GM12878 (cell line): Measurements from ENCODE around the gene MAD2L2.

Source experiments
- CEBPB ChIP-seq, 2 experiments: fragments of 150-350 bp in 1 of 2; IDR thresholded peaks; 2 replicates each; pipeline ENCODE4 v1.6.1; 2012 to 2014; ENCODE audit warnings: low read depth in 2 of 2, low read length in 2 of 2, borderline replicate concordance in 1 of 2, inconsistent platforms in 1 of 2
- IKZF1 ChIP-seq: fragments of 450-650 bp; conservative IDR thresholded peaks from 2 replicates; pipeline ENCODE4 v1.6.1; 2017; ENCODE audit warnings: antibody characterized with exemption, mild to moderate bottlenecking
- JUND ChIP-seq: IDR thresholded peaks from 2 replicates; pipeline ENCODE4 v1.6.1; 2012; ENCODE audit warnings: low read depth, mild to moderate bottlenecking, low read length, improper control_type of control experiment, moderate library complexity
- MTA2 ChIP-seq: fragments of 450-650 bp; IDR thresholded peaks from 2 replicates; pipeline ENCODE4 v1.6.1; 2016; ENCODE audit warnings: low read depth, mild to moderate bottlenecking, moderate library complexity
- RAD21 ChIP-seq: IDR thresholded peaks from 2 replicates; pipeline ENCODE4 v1.6.1; 2011; ENCODE audit warnings: mild to moderate bottlenecking, low read depth, low read length, moderate library complexity; ENCODE audit not compliant: insufficient read depth
- SP1 ChIP-seq: IDR thresholded peaks from one replicate; pipeline ENCODE4 v1.6.1; 2011; ENCODE audit warnings: low read depth, low read length
- STAT1 ChIP-seq: fragments of 450-650 bp; conservative IDR thresholded peaks from 2 replicates; pipeline ENCODE4 v1.6.1; 2014; ENCODE audit warnings: antibody characterized with exemption, mild to moderate bottlenecking
- YY1 ChIP-seq: IDR thresholded peaks from 2 replicates; pipeline ENCODE4 v1.6.1; 2011; ENCODE audit warnings: low read depth, mild to moderate bottlenecking, low read length

DNA sequence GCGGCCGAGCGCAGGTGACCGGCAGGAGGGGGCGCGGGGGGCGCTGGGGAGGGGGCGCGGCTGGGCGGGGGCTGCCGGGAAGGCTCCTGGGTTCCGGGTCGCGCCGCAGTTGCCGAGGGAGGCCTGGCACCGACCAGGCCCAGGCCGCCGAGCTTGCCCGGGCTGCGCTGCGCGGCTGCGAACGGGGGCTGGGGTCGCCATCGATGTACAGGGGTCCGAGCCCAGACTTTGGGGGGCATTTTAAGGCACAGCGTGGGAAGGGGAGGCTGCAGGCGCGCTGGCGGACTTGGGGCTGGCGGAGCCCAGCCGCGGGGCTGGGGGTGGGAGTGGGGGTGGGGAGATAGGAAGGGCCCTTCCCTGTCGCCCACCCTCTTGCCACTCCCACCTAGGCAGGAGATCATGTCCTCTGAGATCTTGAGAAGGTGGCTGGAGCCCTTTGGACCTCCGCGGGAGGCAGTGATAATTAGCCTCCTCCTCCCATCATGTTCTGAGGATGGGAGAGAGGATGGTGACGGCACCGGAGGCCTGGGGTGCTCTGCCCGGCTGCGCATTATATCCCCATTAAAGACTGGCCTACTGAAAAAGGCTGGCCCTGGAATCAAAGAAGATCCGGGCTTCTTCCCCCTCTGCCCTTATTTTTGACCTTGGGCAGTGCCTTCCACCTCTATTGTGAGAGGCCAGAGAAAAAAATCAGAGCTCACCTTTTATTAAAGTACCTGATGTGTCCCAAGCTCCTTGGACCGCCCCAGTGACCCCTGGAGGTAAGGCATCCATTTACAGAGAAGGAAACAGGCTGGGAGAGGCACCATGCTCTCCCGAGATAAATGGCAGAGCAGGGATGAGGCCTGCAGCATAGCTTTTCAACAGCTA lies 25.8 kb downstream of the MAD2L2 start:
- TF ChIP-seq JUND = no peak
- no peak for TF ChIP-seq IKZF1
- no peak for TF ChIP-seq SP1
- TF ChIP-seq RAD21 = no peak
- TF ChIP-seq YY1 = no peak
- no peak for TF ChIP-seq MTA2
- no peak for TF ChIP-seq STAT1
- no peak for TF ChIP-seq CEBPB (IDR thresholded peaks at IDR 0.05; ENCODE audit: borderline replicate concordance in 1 of 2, low read depth in 2 of 2, low read length in 2 of 2)
